Measurements from ENCODE around the gene POLE4. TPM values are rescaled to one million over a fixed set of nuclear protein-coding genes. Genes with fewer than 3 reads are reported as not detected.

The POLE4 gene
- total RNA-seq, 1 experiment from 2014 or later: 38.3 TPM

DNA sequence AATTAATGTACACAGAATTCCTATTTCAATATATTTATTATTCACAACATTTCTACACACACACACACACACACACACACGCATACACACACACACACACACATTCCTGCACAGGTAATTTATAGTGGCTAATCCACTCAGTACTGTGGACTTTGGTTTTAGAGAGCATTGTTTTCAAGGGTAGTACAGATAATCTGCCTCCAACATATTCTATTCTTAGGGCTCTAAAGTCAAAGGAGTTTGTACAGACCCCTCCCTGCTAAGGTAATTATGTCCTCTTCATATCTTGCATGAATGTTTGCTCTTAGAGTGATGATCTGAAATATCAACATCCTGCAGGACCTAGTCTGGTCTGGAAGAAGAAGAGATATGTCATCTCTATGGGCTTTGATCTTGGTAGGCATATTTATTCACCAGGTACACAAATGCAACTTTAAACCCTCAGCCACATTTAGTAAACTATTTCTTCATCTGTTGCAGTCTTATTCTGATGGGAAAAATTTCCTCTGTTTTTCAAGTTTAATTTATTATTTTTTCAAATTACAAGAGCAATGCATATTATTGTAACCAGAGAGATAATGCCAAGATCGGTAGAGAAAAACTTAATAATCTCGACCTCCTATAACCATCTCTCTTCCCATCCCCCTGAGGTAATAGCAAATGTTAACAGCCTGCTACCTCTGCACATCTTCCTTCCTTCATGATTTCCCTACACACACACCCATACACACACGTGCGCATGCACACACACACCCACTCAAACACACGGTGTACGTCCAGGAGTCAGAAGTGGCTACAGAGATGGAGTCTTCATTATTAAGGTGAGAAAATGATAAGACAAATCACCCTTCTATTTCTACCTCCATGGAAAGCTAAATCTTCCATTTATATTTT lies 18.3 kb upstream of the POLE4 start:
- no peak for DNase-seq (ENCODE audit: low spot score)

- DNase-seq (ENCODE audit: low spot score): no peak
Observed at GRCh38 chr2:74941284-74941683, 17.2 kb upstream of the POLE4 start.

- DNase-seq (ENCODE audit: low spot score): no peak
Observed at GRCh38 chr2:74942263-74942662, 16.2 kb upstream of the POLE4 start.

DNA sequence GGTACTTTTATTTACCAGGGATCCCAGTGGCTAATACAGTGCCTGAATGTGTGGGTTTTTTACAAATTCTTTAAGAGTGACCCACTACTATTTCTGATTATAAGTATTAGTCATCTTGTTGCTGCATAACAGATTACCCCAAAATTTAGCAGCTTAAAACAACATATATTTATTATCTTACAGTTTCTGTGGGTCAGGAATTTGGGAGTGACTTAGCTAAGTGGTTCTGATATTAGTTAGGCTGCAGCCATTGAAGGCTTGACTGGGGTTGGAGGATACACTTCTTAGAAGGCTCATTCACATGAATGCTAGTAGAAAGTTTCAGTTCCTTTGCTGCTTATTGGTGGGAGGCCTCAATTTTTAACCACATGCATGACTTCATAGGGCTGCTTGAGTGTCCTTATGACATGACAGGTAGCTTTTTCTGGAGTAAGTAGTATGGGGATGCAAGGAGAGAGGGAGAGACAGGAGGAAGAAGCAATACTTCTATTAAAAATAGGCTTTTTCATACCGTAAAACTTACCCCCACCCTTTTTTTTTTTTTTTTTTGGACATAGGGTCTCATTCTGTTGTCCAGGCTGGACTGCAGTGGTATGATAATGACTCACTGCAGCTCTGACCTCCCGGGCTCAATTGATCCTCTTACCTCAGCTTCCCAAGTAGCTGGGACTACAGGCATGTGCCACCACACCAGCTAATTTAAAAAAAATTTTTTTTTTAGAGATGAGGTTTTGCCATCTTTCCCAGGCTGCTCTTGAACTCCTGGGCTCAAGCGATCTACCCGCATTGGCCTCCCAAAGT lies 13.3 kb upstream of the POLE4 start:
- DNase-seq (ENCODE audit: low spot score): no peak

- no peak for DNase-seq (ENCODE audit: low spot score)
Observed at GRCh38 chr2:74945788-74946331, 12.6 kb upstream of the POLE4 start.

GRCh38 chr2:74947703-74948102 lies 10.7 kb upstream of the POLE4 start:
- no peak for DNase-seq (ENCODE audit: low spot score)

DNA sequence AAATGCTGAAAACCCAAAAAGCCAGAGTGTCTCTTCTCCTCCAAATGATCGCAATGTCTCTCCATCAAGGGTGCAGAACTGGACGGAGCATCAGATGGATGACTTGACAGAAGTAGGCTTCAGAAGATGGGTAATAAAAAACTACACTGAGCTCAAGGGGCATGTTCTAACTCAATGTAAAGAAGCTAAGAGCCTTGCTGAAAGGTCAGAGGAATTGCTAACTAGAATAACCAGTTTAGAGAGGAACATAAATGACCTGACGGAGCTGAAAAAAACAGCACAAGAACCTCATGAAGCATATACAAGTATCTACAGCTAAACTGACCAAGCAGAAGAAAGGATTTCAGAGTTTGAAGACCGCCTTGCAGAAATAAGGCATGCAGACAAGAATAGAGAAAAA lies 9.7 kb upstream of the POLE4 start:
- DNase-seq (ENCODE audit: low spot score): no peak

- DNase-seq (ENCODE audit: low spot score): no peak
Observed at GRCh38 chr2:74951211-74951754, 7.2 kb upstream of the POLE4 start.

GRCh38 chr2:74952575-74952974 lies 5.9 kb upstream of the POLE4 start:
- DNase-seq (ENCODE audit: low spot score): no peak

DNA sequence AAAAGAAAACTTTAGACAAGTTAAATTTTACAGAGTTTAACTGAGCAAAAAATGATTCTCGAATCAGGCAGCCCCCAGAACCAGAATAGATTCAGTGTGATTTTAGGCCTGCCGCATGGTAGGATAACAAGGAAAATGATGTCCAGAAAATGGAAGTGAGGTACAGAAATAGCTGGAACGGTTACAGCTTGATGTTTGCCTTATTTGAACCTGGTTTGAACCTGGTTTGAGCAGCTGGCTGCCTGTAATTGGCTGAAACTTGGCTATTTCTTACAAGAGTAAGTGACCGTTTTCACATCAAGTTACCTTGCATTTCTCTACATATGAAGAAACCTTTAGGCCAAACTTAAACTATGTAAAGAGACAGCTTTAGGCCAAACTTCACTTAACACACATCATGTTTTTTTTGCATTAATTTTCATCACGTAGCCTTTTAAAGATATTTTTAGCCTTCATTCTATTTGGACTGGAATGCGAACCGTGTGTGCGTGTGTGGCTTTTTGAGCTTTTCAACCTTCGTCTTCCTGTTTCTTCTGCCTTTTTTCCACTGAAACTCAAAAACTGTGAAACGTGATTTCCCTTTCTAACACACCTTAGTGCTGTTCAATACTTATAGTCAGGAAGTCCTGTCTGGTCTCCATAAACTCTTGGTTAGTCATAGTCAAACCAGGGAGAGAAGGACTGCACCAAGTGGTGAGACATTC lies 4.5 kb upstream of the POLE4 start:
- DNase-seq (ENCODE audit: low spot score): no peak

DNA sequence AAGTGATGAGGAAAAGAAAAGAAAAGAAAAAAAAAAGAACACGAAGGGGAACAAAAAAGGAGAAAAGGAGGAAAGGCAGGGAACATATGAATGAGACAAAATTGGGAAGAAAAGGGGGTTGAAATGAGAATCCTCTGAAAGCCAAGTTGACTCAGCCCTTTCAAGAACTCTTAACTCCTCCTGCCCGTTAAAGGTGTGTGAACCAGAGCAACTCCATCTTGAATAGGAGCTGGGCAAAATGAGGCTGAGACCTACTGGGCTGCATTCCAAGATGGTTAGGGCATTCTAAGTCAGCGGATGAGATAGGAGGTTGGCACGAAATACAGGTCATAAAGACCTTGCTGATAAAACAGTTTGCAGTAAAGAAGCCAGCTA lies 4.0 kb upstream of the POLE4 start:
- no peak for DNase-seq (ENCODE audit: low spot score)

- no peak for DNase-seq (ENCODE audit: low spot score)
Observed at GRCh38 chr2:74957886-74958273, 563 bp upstream of the POLE4 start.

DNA sequence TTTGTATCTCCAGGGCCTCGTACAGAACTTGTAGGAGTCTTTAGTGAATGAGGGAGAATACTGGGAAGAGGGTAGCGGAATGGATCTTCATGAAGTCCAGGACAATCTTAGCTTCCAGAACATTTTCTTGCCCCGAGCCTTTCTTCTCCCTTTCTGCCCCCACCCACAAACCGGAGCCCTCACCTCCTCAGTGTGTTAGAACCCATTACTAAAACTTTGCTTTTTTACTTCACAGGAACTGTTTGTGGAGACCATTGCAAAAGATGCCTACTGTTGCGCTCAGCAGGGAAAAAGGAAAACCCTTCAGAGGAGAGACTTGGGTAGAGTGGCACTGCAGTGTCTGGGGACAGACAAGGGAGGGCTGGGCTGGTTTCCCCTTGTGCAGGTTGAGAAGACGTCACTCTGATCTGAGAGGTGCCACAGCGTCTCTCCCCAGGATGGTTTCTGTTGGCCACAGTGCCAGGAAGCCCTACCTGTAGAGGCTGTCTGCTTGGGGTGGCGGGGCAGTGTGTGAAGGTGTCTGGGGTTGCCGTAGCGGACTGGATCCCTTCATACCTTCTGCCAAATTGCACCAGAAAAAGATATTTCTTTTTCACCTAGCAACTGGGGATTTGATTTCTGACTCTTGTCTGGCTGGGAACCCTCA lies 786 bp downstream of the POLE4 start:
- DNase-seq (ENCODE audit: low spot score): no peak

DNA sequence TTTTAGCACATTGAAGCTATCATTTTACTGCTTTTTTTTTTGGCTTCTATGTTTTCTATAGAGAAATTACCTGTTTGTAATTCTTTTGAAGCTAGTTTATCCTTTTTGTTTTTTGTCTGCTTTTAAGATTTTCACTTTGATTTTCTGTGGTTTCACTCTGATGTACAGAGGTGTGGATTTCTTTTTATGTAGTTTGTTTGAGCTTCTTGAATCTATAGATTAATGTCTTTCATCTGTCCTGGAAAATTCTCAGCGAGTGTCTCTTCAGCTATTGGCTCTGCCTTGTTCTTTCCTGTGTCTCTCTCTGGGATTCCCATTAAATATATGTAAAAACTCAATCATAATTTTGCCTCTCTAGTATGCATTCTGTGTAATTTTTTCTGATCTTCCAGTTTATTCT lies 8.4 kb downstream of the POLE4 start:
- DNase-seq (ENCODE audit: low spot score): no peak

- no peak for DNase-seq (ENCODE audit: low spot score)
Observed at GRCh38 chr2:74975016-74975415, 16.6 kb downstream of the POLE4 start.

DNA sequence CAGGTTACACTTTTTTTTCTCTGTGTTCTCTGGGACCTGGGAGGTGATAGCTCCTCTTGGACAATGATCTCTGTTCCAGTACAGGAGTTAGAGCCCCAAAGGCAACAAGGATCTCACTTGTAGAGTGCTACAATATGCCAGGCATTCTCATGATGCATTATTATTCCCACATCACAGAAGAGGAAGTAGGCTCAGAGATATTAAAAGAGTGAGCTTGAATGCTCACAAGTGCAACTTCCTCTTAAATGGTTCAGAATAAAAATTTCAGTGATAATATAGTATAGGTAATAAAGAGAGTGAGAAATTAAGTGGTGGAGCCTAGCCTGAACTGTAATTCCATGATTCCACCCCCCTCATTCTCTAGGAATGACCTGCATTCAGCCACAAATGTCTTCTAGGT lies 21.4 kb downstream of the POLE4 start:
- no peak for DNase-seq (ENCODE audit: low spot score)

GRCh38 chr2:74982577-74982976 lies 24.1 kb downstream of the POLE4 start:
- peak; percentile 26 for DNase-seq (ENCODE audit: low spot score)

- DNase-seq (ENCODE audit: low spot score): no peak
Observed at GRCh38 chr2:74983631-74984392, 25.4 kb downstream of the POLE4 start.

- DNase-seq (ENCODE audit: low spot score): no peak
Observed at GRCh38 chr2:74984947-74985637, 26.6 kb downstream of the POLE4 start.
